Activated naive CD8-positive, alpha-beta T cell treated with anti-CD3 and anti-CD28 coated beads, Interleukin-2, amount 50 U/mL, for 16 hours (primary cell): ENCODE results near the gene PPP4R1.
"Not testable (repeated sequence)": the region's sequence is repeated elsewhere in the genome, so short reads cannot be mapped to it uniquely, and the experiment has no call there.

ENCODE experiments used
- DNase-seq: peaks from one replicate; pipeline ENCODE4 v3.0.0-alpha.2; 2020; ENCODE audit warnings: low read depth, low spot score

PPP4R1 gene

DNA sequence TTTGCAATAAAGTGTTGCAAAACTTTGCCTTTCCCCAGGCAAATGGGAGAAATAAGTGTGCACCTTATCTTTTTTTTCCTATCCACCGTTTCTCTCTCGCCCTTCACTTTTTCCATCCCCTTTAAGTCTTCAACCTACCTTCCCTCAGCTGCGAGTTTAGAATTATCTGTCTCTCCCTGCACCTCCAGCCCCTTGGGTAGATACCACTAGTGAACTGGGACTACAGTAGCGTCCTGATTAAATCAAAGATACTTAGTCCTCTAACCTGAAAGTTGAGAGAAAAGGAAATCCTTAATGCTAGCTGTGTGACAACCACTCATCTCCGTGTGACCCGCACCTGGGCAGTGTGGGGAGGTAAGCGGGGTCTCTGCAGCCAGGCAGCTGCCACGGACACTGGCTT is 16.1 kb upstream of the PPP4R1 start:
- DNase-seq: no peak

DNA sequence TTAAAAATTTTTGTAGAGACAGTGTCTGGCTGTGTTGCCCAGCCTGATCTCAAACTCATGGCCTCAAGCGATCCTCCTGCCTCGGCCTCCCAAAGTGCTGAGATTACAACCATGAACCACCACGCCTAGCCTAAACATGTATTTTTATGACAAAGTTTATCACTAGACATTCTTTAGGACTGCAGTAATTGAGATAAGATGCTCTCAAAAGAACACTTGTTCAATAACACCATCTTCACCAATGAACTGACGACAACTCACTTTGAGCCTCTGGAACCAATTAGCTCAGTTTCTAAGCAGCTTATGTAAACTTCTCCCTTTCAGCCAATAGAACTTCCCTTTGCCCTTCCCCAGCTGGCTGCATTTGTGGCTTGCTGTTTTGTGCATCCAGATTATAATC is 15.3 kb upstream of the PPP4R1 start:
- DNase-seq: no peak

DNA sequence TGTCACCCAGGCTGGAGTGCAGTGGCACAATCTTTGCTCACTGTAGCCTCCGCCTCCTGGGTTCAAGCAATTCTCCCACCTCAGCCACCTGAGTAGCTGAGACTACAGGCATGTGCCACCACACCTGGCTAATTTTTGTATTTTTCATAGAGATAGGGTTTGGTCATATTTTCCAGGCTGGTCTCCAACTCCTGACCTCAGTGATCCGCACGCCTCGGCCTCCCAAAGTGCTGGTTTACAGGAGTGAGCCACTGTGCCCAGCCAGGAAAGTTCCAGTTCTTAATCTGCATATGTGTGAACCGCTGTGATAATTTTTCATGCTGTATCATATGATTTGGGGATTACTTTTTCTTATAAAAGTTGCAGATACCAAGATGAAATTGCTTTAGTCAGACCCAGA is 14.6 kb upstream of the PPP4R1 start:
- DNase-seq: no peak

DNA sequence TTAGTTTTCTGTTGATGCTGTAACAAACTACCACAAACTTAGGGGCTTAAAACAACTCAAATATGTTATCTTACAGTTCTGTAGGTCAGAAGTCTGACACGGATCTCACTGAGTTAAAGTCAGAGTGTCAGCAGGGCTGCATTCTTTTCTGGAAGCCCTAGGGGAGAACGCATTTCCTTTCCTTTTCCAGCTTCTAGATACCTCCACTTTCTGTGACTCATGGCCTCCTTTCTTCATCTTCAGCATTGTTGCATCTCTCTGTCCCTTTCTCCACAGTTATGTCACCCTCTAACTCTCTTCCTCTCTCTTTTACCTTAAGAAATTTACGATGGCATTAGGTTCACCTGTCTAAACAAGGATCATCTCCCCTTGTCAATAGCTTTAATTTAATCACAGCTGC is 13.3 kb upstream of the PPP4R1 start:
- no peak for DNase-seq

DNA sequence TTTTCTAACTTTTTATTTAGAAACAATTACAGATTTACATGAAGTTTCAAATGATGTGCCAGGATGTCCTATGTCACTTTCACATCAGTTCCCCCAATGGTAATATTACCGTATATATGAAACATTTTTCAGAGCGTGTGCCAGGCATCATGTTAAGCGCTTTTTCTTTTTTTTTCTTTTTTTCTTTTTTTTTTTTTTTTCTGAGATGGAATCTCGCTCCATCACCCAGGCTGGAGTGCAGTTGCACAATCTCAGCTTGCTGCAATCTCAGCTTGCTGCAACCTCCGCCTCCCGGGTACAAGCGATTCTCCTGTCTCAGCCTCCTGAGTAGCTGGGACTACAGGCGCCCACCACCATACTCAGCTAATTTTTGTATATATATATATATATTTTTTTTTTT is 5.6 kb upstream of the PPP4R1 start:
- DNase-seq: no peak

DNA sequence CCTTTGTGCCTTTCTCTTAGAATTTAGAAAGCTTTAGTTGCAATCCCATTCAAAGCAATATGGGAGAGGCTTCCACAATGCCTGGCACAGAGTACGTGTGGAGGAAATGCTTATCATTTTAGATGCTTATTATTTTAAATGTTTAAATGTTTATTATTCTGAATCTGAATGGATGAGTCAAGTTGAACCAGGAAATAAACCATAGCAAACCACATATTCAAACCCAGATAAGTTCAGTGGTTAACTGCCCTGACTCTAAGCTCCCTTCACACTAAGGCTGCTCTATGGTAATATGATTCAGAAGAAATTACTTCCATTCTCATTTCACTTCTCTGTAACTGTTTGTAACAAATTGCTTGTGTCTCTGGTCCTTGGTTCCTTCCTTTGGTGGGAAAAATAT is 5.2 kb upstream of the PPP4R1 start:
- DNase-seq: no peak

DNA sequence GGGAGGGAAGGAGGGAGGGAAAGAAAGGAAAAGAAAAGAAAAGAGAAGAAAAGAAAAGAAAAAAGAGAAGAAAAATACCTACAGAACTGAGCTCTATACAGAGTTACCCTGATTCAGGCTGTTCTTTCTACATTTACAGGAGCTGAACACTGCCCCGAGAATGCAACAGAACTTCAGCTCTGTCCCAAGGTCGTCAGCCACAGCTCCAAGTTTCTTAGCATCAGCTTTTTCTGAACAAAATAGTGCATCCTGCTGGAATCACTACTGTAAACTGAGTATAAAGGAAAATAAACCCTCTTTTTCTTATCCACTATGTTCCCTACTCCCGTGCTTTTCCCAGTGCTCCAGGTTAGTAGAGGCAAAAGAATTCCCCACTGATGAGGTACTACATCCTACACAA is 4.7 kb upstream of the PPP4R1 start:
- DNase-seq: no peak

DNA sequence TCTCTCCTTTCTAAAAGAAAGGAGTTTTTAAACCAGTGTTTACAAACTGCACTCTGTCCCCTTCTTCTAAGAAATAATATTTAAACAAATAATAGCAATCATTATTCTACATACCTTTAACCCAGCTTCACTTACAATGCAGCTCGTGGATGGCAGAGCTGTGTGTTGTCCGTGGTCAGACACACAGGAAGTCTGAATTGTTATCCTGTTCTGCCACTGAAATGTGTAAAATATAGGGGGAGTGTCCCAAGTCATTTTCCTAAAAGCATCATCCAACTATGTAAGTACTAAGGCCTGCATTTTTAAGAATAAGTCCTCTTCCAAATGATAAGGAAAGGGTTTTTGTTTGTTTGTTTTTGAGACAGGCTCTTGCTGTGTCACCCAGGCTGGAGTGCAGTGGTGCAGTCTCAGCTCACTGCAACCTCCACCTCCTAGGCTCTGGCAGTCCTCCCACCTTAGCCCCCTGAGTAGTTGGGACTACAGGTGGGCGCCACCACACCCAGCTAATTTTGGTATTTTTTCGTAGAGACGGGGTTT is 2.7 kb upstream of the PPP4R1 start:
- DNase-seq: no peak

DNA sequence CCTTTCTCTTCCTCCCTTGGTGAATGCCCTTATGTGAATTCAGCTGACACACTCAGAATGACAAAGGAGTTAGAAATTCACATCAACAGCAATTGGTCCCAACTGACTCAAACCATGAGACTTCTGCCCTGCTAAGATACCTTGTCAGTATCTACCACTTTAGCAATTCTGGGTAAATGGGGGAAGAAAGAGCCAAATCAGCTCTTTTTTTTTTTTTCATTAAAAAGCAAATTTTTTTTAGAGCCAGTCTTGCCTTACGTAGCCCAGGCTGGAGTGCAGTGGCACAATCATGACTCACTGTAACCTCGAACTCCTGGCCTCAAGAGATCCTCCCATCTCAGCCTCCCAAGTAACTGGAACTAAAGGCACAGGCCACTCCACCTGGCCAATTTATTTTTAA is 1.7 kb upstream of the PPP4R1 start:
- no peak for DNase-seq

DNA sequence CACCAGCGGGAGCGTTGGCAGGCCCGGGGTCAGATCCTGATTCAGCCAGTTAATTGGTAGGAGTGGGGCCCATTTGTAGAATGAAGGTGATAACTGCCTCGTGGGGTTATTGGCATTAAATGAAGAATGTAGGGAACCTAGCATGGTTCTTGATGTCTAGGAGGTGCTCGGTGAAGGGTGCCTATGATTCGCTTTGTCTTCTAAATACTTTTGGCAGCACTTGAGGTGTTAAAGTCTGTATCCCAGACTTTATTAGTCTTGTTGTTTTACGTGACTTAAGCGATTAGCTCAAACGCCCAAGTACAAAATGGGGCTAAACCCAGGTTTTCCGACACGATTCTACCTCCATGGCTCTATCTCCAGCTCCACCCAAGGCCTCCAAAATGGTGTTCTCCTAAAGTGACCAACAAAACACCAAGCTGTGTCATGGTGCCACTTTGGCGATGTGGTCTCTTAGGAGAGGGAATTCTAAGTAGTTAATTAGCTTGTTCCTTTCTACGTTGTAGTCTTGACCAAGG is 980 bp upstream of the PPP4R1 start:
- no peak for DNase-seq

DNA sequence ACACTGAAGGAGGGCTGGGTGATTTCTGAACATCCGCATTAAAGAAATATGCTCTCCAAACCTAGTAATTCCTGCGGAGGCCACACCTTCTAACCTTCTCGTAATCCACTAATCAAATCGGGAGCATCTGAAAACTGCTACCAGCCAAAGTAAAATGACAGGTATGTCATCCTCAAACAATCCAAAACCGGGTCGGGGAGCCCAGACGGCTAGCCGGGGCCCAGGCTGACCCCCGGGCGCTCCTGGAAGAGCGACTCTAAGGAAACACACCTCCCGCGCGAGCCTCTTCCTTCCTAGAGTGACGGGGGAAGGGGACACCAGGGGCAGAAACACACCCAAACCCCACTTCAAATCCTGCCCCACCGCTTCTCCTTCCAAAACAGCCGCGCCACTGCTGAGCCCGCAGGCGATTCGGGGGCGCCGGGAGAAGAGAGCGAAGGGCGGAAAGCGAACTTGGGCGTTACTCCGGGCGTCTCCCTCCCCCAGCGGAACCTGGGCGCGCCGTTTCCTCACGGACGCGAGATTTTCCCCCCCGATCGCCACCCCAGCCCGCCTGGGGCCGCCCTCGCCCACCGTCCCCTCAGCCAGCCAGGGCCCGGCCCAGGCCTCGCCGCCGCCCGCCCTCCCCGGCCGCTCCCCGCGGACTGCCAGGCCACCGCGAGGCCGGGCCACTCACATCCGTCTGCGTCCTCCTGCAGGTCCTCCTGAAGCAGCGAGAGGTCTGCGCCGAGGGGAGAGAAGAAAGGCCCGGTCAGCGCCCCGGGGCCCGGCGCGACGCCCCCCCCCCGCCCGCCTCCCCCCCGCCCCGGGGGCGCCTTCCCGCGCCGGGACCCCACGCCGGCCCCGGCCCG is 584 bp downstream of the PPP4R1 start:
- no peak for DNase-seq

DNA sequence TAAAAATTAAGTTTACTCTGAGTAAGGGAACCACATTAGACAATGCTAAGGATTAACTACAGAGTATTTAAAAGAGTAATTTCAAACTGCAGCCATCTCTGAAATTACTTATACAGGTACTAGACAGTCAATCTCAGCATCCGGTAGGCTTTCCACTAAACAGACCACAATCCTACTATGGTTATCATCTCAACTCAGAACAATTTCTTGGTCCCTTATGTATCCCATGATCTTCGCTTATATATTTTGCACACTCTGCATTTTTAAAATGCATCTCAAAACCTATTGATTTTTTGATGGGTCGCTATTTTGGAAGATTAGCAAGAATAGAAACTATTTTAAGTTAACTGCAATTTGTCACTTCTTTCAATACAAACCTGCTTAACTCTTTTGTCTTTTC is 1.4 kb downstream of the PPP4R1 start:
- DNase-seq: no peak

DNA sequence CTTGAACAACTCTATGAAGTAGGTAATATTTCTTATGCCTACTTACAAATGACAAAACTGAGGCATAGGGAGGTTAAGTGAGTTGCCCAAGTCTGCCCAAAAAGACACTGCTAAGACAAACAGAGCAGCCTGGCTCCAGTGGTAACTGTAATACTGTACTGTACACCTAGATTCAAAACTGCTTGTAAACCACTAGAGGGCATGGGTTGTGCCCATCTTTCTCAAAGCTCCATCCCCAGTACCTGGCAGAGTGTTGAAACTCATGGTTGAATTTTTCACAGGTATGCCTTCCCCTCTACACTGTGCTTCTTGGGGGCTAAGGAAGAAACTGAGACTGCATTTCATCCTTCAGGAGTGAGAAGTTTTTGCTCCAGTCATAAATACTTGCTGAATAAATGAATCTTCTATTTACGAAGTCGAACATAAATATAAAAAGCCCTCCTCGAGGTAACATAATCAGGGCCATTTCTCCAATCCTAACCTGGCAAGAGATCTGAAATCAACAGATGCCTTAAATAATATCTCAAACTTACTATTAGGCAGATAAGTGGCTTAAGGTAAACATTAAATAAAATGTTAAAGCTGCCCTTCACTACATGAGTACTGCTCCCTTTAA is 2.0 kb downstream of the PPP4R1 start:
- DNase-seq: no peak

DNA sequence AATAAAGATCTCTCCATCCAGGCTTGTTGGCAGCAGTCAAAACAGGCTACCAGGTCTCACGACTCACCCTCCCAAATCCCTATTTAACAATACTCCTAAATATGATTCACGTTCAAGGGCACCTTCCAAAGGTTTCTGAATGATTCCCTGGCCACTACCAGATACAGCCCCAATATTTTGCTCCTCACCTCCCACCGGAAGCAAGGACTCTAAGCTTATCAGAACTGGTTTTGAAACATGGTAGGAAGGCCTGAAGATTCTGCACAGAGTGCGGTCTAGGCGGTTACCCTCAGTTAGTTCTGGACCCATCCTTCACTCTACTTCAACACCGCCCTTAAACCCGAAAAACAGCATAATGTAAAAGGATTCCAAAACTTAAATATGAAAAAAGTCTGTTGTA is 5.2 kb downstream of the PPP4R1 start:
- DNase-seq: no peak

DNA sequence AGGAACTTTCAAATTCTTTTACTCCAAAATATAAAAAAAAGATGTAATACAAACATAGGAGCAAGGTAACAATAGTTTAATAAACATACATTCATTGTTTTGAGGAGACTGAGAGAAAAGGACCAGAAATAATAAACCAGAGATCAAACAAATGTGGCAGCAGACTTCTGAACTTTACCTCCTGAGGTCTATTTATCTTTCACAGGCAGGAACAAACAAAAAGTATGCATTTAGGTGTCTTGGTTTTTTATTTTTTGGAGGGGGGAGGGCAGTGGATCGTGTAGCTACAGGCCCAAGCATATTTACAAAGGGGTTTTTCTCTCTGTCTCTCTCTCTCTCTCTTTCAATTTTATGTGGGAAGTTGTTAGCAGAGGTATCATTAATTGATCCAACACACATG is 5.6 kb downstream of the PPP4R1 start:
- no peak for DNase-seq

DNA sequence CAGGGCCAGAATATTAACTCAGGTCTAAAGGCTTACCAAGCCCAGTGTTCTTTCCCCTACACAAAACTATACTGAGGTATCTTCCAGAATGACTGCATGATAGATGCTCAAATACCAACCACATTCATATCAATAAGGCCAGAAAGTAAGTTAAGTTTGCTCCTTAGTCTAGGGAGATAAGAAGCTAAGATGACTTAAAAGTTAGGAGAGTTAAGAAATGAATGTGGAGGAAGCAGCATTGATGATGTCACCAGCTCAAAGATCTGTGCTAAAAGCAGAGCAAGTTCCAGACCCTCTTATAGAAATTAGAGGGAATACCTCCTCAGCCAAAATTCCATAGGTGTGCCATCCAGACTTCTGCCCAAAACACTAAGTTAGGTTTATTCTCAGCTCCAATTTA is 6.1 kb downstream of the PPP4R1 start:
- DNase-seq: no peak

DNA sequence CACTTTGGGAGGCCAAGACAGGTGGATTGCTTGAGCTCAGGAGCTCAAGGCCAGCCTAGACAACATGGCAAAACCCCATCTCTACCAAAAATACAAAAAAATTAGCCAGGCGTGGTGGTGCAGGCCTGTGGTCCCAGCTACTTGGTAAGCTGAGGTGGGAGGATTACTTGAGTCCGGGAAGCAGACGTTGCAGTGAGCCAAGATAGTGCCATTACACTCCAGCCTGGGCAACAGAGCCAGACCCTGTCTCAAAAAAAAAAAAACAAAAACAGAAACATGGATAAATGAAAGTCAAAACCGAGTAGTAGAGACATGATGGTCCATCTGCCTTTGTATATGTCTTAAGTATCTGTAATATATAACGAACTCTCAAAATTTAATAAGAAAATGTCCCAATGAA is 7.2 kb downstream of the PPP4R1 start:
- DNase-seq: not testable (repeated sequence)

DNA sequence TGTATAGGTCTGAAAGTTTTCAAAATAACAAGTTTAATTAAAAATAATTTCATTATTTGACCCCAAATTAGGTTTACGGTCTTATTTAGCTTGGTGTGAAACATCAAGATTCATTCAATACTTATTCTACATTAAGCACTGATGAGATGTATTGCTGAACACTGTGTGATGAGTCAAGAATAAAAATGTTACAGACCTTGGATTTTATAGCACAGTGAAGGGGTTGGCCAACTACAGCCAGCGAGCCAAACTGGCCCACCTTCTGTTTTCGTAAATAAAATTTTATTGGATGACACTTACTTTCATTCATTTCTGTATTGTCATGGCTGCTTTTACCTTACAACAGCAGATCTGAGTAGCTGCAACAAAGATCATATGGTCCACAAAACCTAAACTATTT is 8.3 kb downstream of the PPP4R1 start:
- DNase-seq: no peak

DNA sequence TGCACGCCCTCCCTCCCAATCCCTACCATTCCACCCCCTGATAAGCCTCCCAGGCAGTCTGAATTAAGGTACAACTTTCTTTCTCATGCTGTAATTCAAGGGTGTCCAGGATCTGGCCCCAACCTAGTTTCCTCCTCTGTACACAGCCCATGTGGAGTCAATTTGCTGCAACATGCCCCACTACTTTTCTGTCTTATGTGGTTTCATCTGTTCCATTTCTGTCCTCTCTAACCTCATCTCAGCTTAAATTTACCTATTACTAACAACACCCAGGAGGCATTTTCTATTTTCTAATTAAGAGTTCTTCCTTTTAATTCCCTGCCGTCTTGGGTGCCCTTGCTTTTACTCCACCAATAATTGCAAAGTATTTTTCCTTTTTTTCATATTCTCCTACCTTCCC is 10.0 kb downstream of the PPP4R1 start:
- no peak for DNase-seq

DNA sequence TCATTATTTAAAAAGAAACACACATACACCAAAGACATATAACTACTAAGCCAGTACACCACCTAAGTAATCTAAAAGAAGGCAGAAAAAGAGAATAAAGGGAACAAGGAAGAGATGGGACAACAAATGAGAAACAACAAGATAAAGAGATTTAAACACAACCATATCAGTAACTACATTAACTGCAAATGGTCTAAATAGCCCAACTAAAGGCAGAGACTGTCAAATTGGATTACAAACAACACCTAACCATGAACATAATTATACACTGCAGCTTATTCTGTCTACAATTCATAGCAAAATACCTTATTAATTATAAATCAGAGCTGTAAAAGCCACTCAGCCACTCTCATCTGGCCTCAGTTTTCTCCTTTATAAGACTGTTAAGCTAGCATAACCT is 15.0 kb downstream of the PPP4R1 start:
- DNase-seq: no peak

DNA sequence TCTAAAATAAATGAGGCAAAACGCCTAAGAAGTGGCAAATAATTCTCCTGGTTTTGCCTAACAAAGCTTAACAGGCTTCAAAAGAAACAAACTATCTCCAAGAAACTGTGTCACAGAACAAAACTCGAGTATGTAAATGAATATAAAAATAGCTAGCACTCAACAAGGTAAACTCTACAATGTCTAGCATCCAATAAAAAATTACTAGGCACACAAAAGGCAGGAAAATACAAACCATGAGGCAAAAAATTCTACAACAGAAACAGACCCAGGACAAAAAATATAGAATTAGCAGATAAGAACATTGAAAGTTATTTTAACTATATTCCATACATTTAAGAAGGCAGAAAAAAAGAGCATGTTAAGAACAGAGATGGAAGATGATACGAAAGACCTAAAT is 16.8 kb downstream of the PPP4R1 start:
- DNase-seq: no peak

DNA sequence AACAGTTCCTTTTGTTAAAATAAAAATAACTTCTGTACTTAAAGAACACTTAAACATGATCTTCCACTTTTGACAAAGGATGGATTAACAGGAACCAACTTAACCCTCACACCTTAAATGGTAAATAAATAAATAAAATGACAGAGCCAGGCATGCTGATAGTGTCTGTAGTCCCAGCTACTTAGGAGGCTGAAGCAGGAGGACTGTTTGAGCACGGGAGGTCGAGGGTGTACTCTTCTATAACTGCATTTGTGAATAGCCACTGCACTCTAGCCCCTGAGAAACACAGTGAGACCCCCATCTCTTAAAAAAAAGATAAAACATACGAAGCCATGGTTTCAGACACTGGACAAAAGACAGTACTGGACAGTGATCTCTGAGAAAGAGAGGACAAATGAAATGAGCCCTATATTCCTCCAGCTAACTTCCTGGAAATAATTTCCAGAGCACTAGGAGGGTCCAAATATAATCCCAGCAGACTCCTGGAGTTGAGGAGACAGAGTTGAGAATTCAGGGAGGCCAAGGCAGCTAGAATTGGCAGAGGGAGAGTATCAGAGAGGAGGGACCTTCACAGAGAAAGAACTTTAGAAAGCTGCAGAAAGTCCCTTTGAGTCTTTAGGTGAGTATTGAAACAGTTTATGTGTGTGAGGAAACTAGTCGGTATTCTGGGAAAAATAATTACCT is 17.4 kb downstream of the PPP4R1 start:
- no peak for DNase-seq

DNA sequence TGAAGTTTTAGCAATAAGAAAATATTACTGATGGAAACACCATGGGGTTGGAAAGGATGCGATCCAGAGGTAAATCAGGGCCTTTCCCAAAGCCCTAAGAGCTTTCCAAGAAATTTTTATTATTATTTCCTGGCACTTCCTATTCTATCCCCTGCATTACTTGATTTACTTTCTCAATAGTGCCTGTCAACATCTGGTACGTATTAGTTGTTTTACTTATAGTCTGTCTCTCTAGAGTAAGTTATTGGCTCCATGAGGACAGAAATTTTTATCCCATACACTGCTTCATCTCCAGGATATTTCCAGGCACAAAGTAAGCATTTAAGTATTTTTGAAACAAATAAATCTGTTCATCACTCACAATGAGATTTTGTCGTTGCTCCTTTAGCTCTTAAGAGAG is 18.1 kb downstream of the PPP4R1 start:
- no peak for DNase-seq
